Stomach (tissue), 4 donors: ENCODE data around the gene CNTF.

ENCODE experiments used
- CTCF ChIP-seq, 7 experiments: fragments of 450-650 bp in 4 of 7; fragments of 200-600 bp in 3 of 7; sonication (generic) in 3 of 7; IDR thresholded peaks; one replicate each; pipeline ENCODE4 v1.5.1; 2016 to 2019; ENCODE audit warnings: antibody characterized with exemption in 7 of 7, control low read depth in 2 of 7, mild to moderate bottlenecking in 1 of 7
- EP300 ChIP-seq: sonication (generic); formaldehyde crosslinking; IDR thresholded peaks from one replicate; pipeline ENCODE4 v1.6.1; 2017; ENCODE audit warnings: antibody characterized with exemption
- POLR2A ChIP-seq, 4 donors: fragments of 450-650 bp; IDR thresholded peaks; one replicate each; pipeline ENCODE4 v1.6.1; 2016; ENCODE audit warnings: antibody characterized with exemption in 4 of 4, control low read depth in 2 of 4, mild to moderate bottlenecking in 1 of 4, moderate library complexity in 1 of 4
- POLR2AphosphoS5 ChIP-seq, 3 donors: sonication (generic); formaldehyde crosslinking; IDR thresholded peaks; one replicate each; pipeline ENCODE4 v1.6.1; 2016; ENCODE audit warnings: antibody characterized with exemption in 3 of 3

DNA sequence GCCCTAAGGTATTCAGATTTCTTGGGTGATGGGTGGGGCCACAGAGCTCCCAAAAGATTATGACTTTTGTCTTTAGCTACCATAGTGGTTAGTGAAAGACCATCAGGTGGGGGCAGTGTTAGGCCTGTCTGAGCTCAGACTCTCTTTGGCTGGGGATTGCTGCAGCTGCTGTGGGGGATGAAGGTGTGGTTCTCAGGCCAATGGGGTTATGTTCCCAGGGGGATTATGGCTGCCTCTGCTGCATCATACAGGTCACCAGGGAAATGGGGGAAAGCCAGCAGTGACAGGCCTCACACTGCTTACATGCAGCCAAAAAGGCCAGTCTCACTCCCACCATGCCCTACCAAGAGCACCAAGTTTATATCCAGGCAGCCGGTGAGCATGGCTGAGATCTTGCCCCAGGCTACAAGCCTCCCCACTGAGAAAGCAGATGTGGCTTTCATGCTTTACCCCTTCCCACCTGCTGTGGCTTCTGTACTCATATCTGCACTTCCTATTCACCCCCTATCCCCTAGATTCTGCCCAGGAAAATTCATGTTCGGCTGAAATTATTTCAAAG, 24.8 kb downstream of the CNTF start:
- TF ChIP-seq POLR2A (IDR thresholded peaks at IDR 0.05) (no peak), CTCF (IDR thresholded peaks at IDR 0.05) (no peak), POLR2AphosphoS5 (IDR thresholded peaks at IDR 0.05) (no peak), EP300 (no peak)
